DND-41 (cell line): ENCODE measurements around the gene OGFR.

Source experiments
- ATAC-seq: fragments of 200-7000 bp; cut with Tn5 transposase; 3 replicates; pipeline ENCODE4 v1.9.1; 2021; ENCODE audit warnings: low read depth; ENCODE audit not compliant: insufficient read depth
- DNase-seq: peaks from one replicate; pipeline ENCODE4 v3.0.0-alpha.2; 2020
- H2AFZ ChIP-seq: 2 replicates; pipeline ENCODE4 v1.6.0; 2012; ENCODE audit warnings: low read depth, low read length
- H3K27ac ChIP-seq: 2 replicates; pipeline ENCODE4 v1.5.1; 2012; ENCODE audit warnings: low read length, inconsistent platforms
- H3K27me3 ChIP-seq: fragments of 200-600 bp; sonication (generic); 2 replicates; pipeline ENCODE4 v1.6.0; 2012; ENCODE audit warnings: low read length, mild to moderate bottlenecking, inconsistent platforms; ENCODE audit not compliant: insufficient read depth, poor library complexity
- H3K36me3 ChIP-seq: 2 replicates; pipeline ENCODE4 v1.5.1; 2012; ENCODE audit warnings: low read length, inconsistent platforms; ENCODE audit not compliant: insufficient read depth
- H3K4me1 ChIP-seq: 2 replicates; pipeline ENCODE4 v1.5.1; 2012; ENCODE audit warnings: mild to moderate bottlenecking, low read length; ENCODE audit not compliant: insufficient read depth
- H3K4me2 ChIP-seq: 2 replicates; pipeline ENCODE4 v1.6.0; 2012; ENCODE audit warnings: mild to moderate bottlenecking, moderate library complexity, low read length, inconsistent platforms; ENCODE audit not compliant: insufficient read depth
- H3K4me3 ChIP-seq, 2 experiments: fragments of 200-600 bp in 1 of 2; shearing (Covaris generic) in 1 of 2; 2 replicates each; pipeline ENCODE4 v1.5.1; 2012 to 2016; ENCODE audit warnings: inconsistent platforms in 2 of 2, low read length in 2 of 2, mild to moderate bottlenecking in 2 of 2, low read depth in 1 of 2, moderate library complexity in 1 of 2
- H3K79me2 ChIP-seq: 2 replicates; pipeline ENCODE4 v1.6.0; 2012; ENCODE audit warnings: low read length, inconsistent platforms; ENCODE audit not compliant: insufficient read depth
- H3K9ac ChIP-seq: 2 replicates; pipeline ENCODE4 v1.6.0; 2012; ENCODE audit warnings: low read depth, mild to moderate bottlenecking, inconsistent platforms, low read length, moderate library complexity
- H3K9me3 ChIP-seq: 2 replicates; pipeline ENCODE4 v1.5.1; 2012; ENCODE audit warnings: low read length, moderate library complexity, mild to moderate bottlenecking, inconsistent platforms; ENCODE audit not compliant: insufficient read depth, severe bottlenecking
- H4K20me1 ChIP-seq: 2 replicates; pipeline ENCODE4 v1.6.0; 2012; ENCODE audit warnings: low read length; ENCODE audit not compliant: insufficient read depth
- CTCF ChIP-seq: IDR thresholded peaks from 2 replicates; pipeline ENCODE4 v1.5.1; 2012; ENCODE audit warnings: borderline replicate concordance, low read length, moderate library complexity, mild to moderate bottlenecking; ENCODE audit not compliant: poor library complexity, severe bottlenecking; ENCODE audit errors: extremely low read depth
- EZH2 ChIP-seq: IDR thresholded peaks from 3 replicates; pipeline ENCODE4 v1.6.1; 2012; ENCODE audit warnings: borderline replicate concordance, low read depth, mild to moderate bottlenecking, moderate library complexity, low read length, inconsistent platforms; ENCODE audit not compliant: severe bottlenecking

OGFR gene

GRCh38 chr20:62780696-62781095 lies 23.9 kb upstream of the OGFR start:
- Histone ChIP-seq H2AFZ (no peak overlapping the region), H3K36me3 (no peaks in the 10 kb centered on the region), H3K9ac (no peak overlapping the region), H3K9me3 (no peaks in the 10 kb centered on the region), H3K27ac (no peak overlapping the region), H3K27me3 (no peaks in the 10 kb centered on the region), H3K4me1 (peaks cover 22% of the 10 kb centered on the region), H3K79me2 (no peaks in the 10 kb centered on the region), H3K4me2 (no peak overlapping the region), H4K20me1 (no peaks in the 10 kb centered on the region), H3K4me3 (no peak overlapping the region)
- no peak for DNase-seq
- TF ChIP-seq CTCF (no peak), EZH2 (no peak)
- ATAC-seq, result no peak

- no peak overlapping the region for H3K4me2 ChIP-seq
- H3K36me3 ChIP-seq, result no peaks in the 10 kb centered on the region
- H2AFZ ChIP-seq, result no peak overlapping the region
- H3K4me1 ChIP-seq, result peaks cover 6% of the 10 kb centered on the region
- H3K27ac ChIP-seq, result no peak overlapping the region
- no peak overlapping the region for H3K9ac ChIP-seq
- ATAC-seq (no peak), DNase-seq (no peak)
- H3K9me3 ChIP-seq, result no peaks in the 10 kb centered on the region
- H3K4me3 ChIP-seq, result no peak overlapping the region
- H3K79me2 ChIP-seq, result no peaks in the 10 kb centered on the region
- TF ChIP-seq EZH2 (no peak), CTCF (no peak)
- H3K27me3 ChIP-seq, result no peaks in the 10 kb centered on the region
- no peaks in the 10 kb centered on the region for H4K20me1 ChIP-seq
These were observed 22.3 kb upstream of the OGFR start for GRCh38 chr20:62782149-62782892.

- TF ChIP-seq CTCF (no peak), EZH2 (no peak)
- Histone ChIP-seq H3K9me3 (no peaks in the 10 kb centered on the region), H3K4me1 (peaks cover under 1% of the 10 kb centered on the region; the same call in 1 of the 2 replicates), H3K27me3 (no peaks in the 10 kb centered on the region), H3K4me2 (no peak overlapping the region), H3K79me2 (no peaks in the 10 kb centered on the region), H3K27ac (no peak overlapping the region), H4K20me1 (no peaks in the 10 kb centered on the region), H3K36me3 (no peaks in the 10 kb centered on the region), H2AFZ (no peak overlapping the region), H3K4me3 (no peak overlapping the region), H3K9ac (no peak overlapping the region)
- DNase-seq (no peak), ATAC-seq (no peak)
These were observed 21.7 kb upstream of the OGFR start for GRCh38 chr20:62782893-62783278.

- Histone ChIP-seq H3K4me2 (no peak overlapping the region), H3K27ac (no peak overlapping the region)
- TF ChIP-seq CTCF (no peak), EZH2 (no peak)
These were observed 20.1 kb upstream of the OGFR start for GRCh38 chr20:62784497-62784896.

More at GRCh38 chr20:62784497-62784896, 20.1 kb upstream of the OGFR start:
- Histone ChIP-seq H3K9ac (no peak overlapping the region), H3K4me3 (no peak overlapping the region), H3K9me3 (no peaks in the 10 kb centered on the region), H4K20me1 (no peaks in the 10 kb centered on the region), H3K4me1 (no peaks in the 10 kb centered on the region), H3K79me2 (no peaks in the 10 kb centered on the region), H3K36me3 (no peaks in the 10 kb centered on the region), H2AFZ (no peak overlapping the region), H3K27me3 (no peaks in the 10 kb centered on the region)
- DNase-seq (no peak), ATAC-seq (no peak)
